CD4-positive, alpha-beta memory T cell (primary cell): Measurements from ENCODE around the gene FBXO28. TPM values are rescaled to one million over a fixed set of nuclear protein-coding genes. Genes with fewer than 3 reads are reported as not detected.

Experiments used
- CTCF ChIA-PET: fragments of 350-600 bp; sonication (Branson Sonifier 250); formaldehyde crosslinking; loops from one replicate; lab custom pipeline; 2021; ENCODE audit warnings: inconsistent platforms; ENCODE audit not compliant: partially characterized antibody; lab: Charles Lee
- POLR2A ChIA-PET: fragments of 350-600 bp; sonication (Branson Sonifier 250); formaldehyde crosslinking; loops from one replicate; lab custom pipeline; 2021; ENCODE audit not compliant: partially characterized antibody; lab: Charles Lee
- DNase-seq, 5 donors: peaks; one replicate each; pipeline versions ENCODE4 v3.0.0 to v3.0.0-alpha.2; 2020 to 2022; ENCODE audit warnings: mixed read lengths in 1 of 5
- H3K27ac ChIP-seq: one replicate; pipeline ENCODE4 v1.7.0; 2013; ENCODE audit warnings: low read depth, low read length
- H3K27me3 ChIP-seq: 2 replicates; pipeline ENCODE4 v1.7.0; 2013; ENCODE audit warnings: mild to moderate bottlenecking, low read length, moderate library complexity; ENCODE audit not compliant: insufficient read depth
- H3K36me3 ChIP-seq: 2 replicates; pipeline ENCODE4 v1.7.0; 2013; ENCODE audit warnings: mild to moderate bottlenecking, low read length, moderate library complexity; ENCODE audit not compliant: insufficient read depth
- H3K4me1 ChIP-seq: 2 replicates; pipeline ENCODE4 v1.7.0; 2013; ENCODE audit warnings: mild to moderate bottlenecking, low read length, moderate library complexity; ENCODE audit not compliant: insufficient read depth
- H3K4me3 ChIP-seq, 2 donors: one replicate each; pipeline ENCODE4 v1.7.0; 2013; ENCODE audit warnings: low read length in 2 of 2, mild to moderate bottlenecking in 1 of 2
- H3K9me3 ChIP-seq, 2 donors: one replicate each; pipeline ENCODE4 v1.7.0; 2013; ENCODE audit warnings: low read length in 2 of 2, control low read depth in 1 of 2; ENCODE audit not compliant: control insufficient read depth in 1 of 2
- H3K27ac Mint-ChIP-seq, 7 donors: one replicate each; pipeline ENCODE4 v1.8.0; 2020 to 2021; ENCODE audit warnings: mixed read lengths in 7 of 7, mild to moderate bottlenecking in 6 of 7, inconsistent platforms in 3 of 7, moderate library complexity in 3 of 7
- H3K27me3 Mint-ChIP-seq, 2 donors: one replicate each; pipeline ENCODE4 v1.8.0; 2020 to 2021; ENCODE audit warnings: mixed read lengths in 2 of 2
- H3K36me3 Mint-ChIP-seq, 2 donors: one replicate each; pipeline ENCODE4 v1.8.0; 2020 to 2021; ENCODE audit warnings: mixed read lengths in 2 of 2, inconsistent platforms in 1 of 2, mild to moderate bottlenecking in 1 of 2
- H3K4me1 Mint-ChIP-seq, 4 donors: one replicate each; pipeline ENCODE4 v1.8.0; 2020 to 2021; ENCODE audit warnings: mixed read lengths in 4 of 4, mild to moderate bottlenecking in 1 of 4
- H3K4me3 Mint-ChIP-seq, 8 donors: one replicate each; pipeline ENCODE4 v1.8.0; 2020 to 2021; ENCODE audit warnings: mixed read lengths in 8 of 8, mild to moderate bottlenecking in 7 of 8, moderate library complexity in 6 of 8, inconsistent platforms in 3 of 8
- H3K9me3 Mint-ChIP-seq, 8 donors: one replicate each; pipeline ENCODE4 v1.8.0; 2020 to 2021; ENCODE audit warnings: mixed read lengths in 8 of 8, mild to moderate bottlenecking in 5 of 8, inconsistent platforms in 3 of 8, moderate library complexity in 1 of 8
- intact Hi-C: fragments of 100-400 bp; cut with micrococcal nuclease; formaldehyde crosslinking; loops from one replicate; pipeline ENCODE4 v1.15.1; 2023
- polyA plus RNA-seq, 2 donors: library from polyadenylated mRNA; unstranded; fragments of 300-500 nt; fragmentation: Illumina TruSeq; gene quantifications; one replicate each; pipeline ENCODE4 v1.2.3, GENCODE V29; 2021
- total RNA-seq, 2 experiments: library from RNA; stranded (reverse); gene quantifications; one replicate each; pipeline ENCODE4 v1.2.3, GENCODE V29; 2021

FBXO28 gene
- total and polyA plus RNA-seq, 4 experiments from 2014 or later = 11.3 to 39.7 (median 27.9) TPM

GRCh38 chr1:224084867-224085266 lies 29.0 kb upstream of the FBXO28 start:
- Histone ChIP-seq H3K9me3 (no peaks in the 10 kb centered on the region), H3K27me3 (no peaks in the 10 kb centered on the region), H3K4me1 (no peaks in the 10 kb centered on the region), H3K27ac (no peak overlapping the region), H3K4me3 (no peak overlapping the region), H3K36me3 (no peaks in the 10 kb centered on the region)
- no peak overlapping the region for H3K4me3 Mint-ChIP-seq
- DNase-seq = no peak
- no peaks in the 10 kb centered on the region for H3K9me3 Mint-ChIP-seq
- ChIA-PET CTCF (no interaction called here), POLR2A (no interaction called here)
- H3K4me1 Mint-ChIP-seq = no peaks in the 10 kb centered on the region
- H3K27me3 Mint-ChIP-seq = peaks cover 11 to 14% of the 10 kb centered on the region in 2 donors
- intact Hi-C loops = no loop called here
- H3K27ac Mint-ChIP-seq = no peak overlapping the region
- H3K36me3 Mint-ChIP-seq = no peaks in the 10 kb centered on the region

GRCh38 chr1:224085421-224086108 lies 28.3 kb upstream of the FBXO28 start:
- no peaks in the 10 kb centered on the region for H3K36me3 Mint-ChIP-seq
- no peak for DNase-seq
- H3K9me3 Mint-ChIP-seq = no peaks in the 10 kb centered on the region
- no peak overlapping the region for H3K27ac Mint-ChIP-seq
- no peak overlapping the region for H3K4me3 ChIP-seq
- intact Hi-C loops = no loop called here
- H3K9me3 ChIP-seq = no peaks in the 10 kb centered on the region
- CTCF ChIA-PET = no interaction called here
- no peaks in the 10 kb centered on the region for H3K4me1 Mint-ChIP-seq
- H3K27me3 ChIP-seq = no peaks in the 10 kb centered on the region
- POLR2A ChIA-PET = no interaction called here
- H3K36me3 ChIP-seq = no peaks in the 10 kb centered on the region
- H3K4me1 ChIP-seq = no peaks in the 10 kb centered on the region
- no peak overlapping the region for H3K4me3 Mint-ChIP-seq
- peaks cover 15 to 18% of the 10 kb centered on the region in 2 donors for H3K27me3 Mint-ChIP-seq
- no peak overlapping the region for H3K27ac ChIP-seq

GRCh38 chr1:224087286-224087794 lies 26.6 kb upstream of the FBXO28 start:
- intact Hi-C loops = no loop called here
- Mint-ChIP-seq H3K4me3 (no peak overlapping the region), H3K4me1 (no peaks in the 10 kb centered on the region), H3K27ac (no peak overlapping the region), H3K36me3 (no peaks in the 10 kb centered on the region), H3K9me3 (no peaks in the 10 kb centered on the region), H3K27me3 (peaks cover 18% of the 10 kb centered on the region in 2 donors)
- no peak for DNase-seq
- no peak overlapping the region for H3K27ac ChIP-seq
- H3K36me3 ChIP-seq = no peaks in the 10 kb centered on the region
- POLR2A ChIA-PET = no interaction called here
- no peak overlapping the region for H3K4me3 ChIP-seq
- no peaks in the 10 kb centered on the region for H3K27me3 ChIP-seq
- CTCF ChIA-PET = no interaction called here
- no peaks in the 10 kb centered on the region for H3K4me1 ChIP-seq
- no peaks in the 10 kb centered on the region for H3K9me3 ChIP-seq

- intact Hi-C loops = no loop called here
- peaks cover 14 to 18% of the 10 kb centered on the region in 2 donors for H3K27me3 Mint-ChIP-seq
- no peak for DNase-seq
- H3K27ac ChIP-seq = no peak overlapping the region
- no peaks in the 10 kb centered on the region for H3K9me3 Mint-ChIP-seq
- no peaks in the 10 kb centered on the region for H3K9me3 ChIP-seq
- H3K27ac Mint-ChIP-seq = no peak overlapping the region
- no peaks in the 10 kb centered on the region for H3K4me1 ChIP-seq
- H3K4me3 ChIP-seq = no peak overlapping the region
- H3K36me3 ChIP-seq = no peaks in the 10 kb centered on the region
- POLR2A ChIA-PET = no interaction called here
- no peaks in the 10 kb centered on the region for H3K4me1 Mint-ChIP-seq
- H3K36me3 Mint-ChIP-seq = no peaks in the 10 kb centered on the region
- no peaks in the 10 kb centered on the region for H3K27me3 ChIP-seq
- H3K4me3 Mint-ChIP-seq = no peak overlapping the region
- CTCF ChIA-PET = no interaction called here
These were observed 24.3 kb upstream of the FBXO28 start for GRCh38 chr1:224089583-224089982.

- H3K36me3 Mint-ChIP-seq = no peaks in the 10 kb centered on the region
- Histone ChIP-seq H3K27ac (no peak overlapping the region), H3K4me1 (no peaks in the 10 kb centered on the region), H3K27me3 (no peaks in the 10 kb centered on the region), H3K36me3 (no peaks in the 10 kb centered on the region), H3K4me3 (no peak overlapping the region), H3K9me3 (no peaks in the 10 kb centered on the region)
- H3K4me3 Mint-ChIP-seq = no peak overlapping the region
- peaks cover 14 to 18% of the 10 kb centered on the region in 2 donors for H3K27me3 Mint-ChIP-seq
- H3K27ac Mint-ChIP-seq = no peak overlapping the region
- H3K4me1 Mint-ChIP-seq = no peaks in the 10 kb centered on the region
- H3K9me3 Mint-ChIP-seq = no peaks in the 10 kb centered on the region
- CTCF ChIA-PET = no interaction called here
- no peak for DNase-seq
- POLR2A ChIA-PET = no interaction called here
- intact Hi-C loops = no loop called here
These were observed 23.8 kb upstream of the FBXO28 start for GRCh38 chr1:224090116-224090515.

GRCh38 chr1:224092111-224092510 lies 21.8 kb upstream of the FBXO28 start:
- Histone ChIP-seq H3K27me3 (no peaks in the 10 kb centered on the region), H3K4me1 (no peaks in the 10 kb centered on the region), H3K4me3 (no peak overlapping the region), H3K36me3 (no peaks in the 10 kb centered on the region), H3K27ac (no peak overlapping the region), H3K9me3 (no peaks in the 10 kb centered on the region)
- no peak for DNase-seq
- ChIA-PET CTCF (no interaction called here), POLR2A (no interaction called here)
- H3K27me3 Mint-ChIP-seq = peaks cover 20 to 23% of the 10 kb centered on the region in 2 donors
- H3K4me1 Mint-ChIP-seq = no peaks in the 10 kb centered on the region
- no peaks in the 10 kb centered on the region for H3K36me3 Mint-ChIP-seq
- H3K27ac Mint-ChIP-seq = no peak overlapping the region
- no peak overlapping the region for H3K4me3 Mint-ChIP-seq
- intact Hi-C loops = no loop called here
- H3K9me3 Mint-ChIP-seq = no peaks in the 10 kb centered on the region

GRCh38 chr1:224092601-224093000 lies 21.3 kb upstream of the FBXO28 start:
- ChIA-PET POLR2A (no interaction called here), CTCF (no interaction called here)
- Mint-ChIP-seq H3K4me1 (no peaks in the 10 kb centered on the region), H3K4me3 (no peak overlapping the region), H3K27me3 (peaks cover 18 to 23% of the 10 kb centered on the region in 2 donors), H3K36me3 (no peaks in the 10 kb centered on the region), H3K9me3 (no peaks in the 10 kb centered on the region), H3K27ac (peak overlapping the region in 1 of 7 donors; percentile 33)
- Histone ChIP-seq H3K27me3 (no peaks in the 10 kb centered on the region), H3K9me3 (no peaks in the 10 kb centered on the region), H3K4me3 (no peak overlapping the region), H3K36me3 (no peaks in the 10 kb centered on the region), H3K27ac (no peak overlapping the region), H3K4me1 (no peaks in the 10 kb centered on the region)
- intact Hi-C loops = no loop called here
- no peak for DNase-seq
